ENCODE results near the gene ZNF622.
A peak's percentile ranks its signal among the peaks of the same experiment; 100 is the strongest.

- TF ChIP-seq POLR2A (IDR thresholded peaks at IDR 0.05) (no peak), CTCF (IDR thresholded peaks at IDR 0.05) (peak in 3 of 4 experiments; percentile 62 to 89 (median 87))
Measured at GRCh38 chr5:16489322-16489791, 23.8 kb upstream of the ZNF622 start.
